HG03139 (cell line): Measurements from ENCODE around the gene BCL2A1.
"Not testable (repeated sequence)": the region's sequence is repeated elsewhere in the genome, so short reads cannot be mapped to it uniquely, and the experiment has no call there.

Experiments used
- ATAC-seq: cut with Tn5 transposase; IDR thresholded peaks from one replicate; pipeline ENCODE4 v1.9.1; 2021; ENCODE audit not compliant: unreplicated experiment

The BCL2A1 gene

GRCh38 chr15:79989682-79990081 lies 18.7 kb upstream of the BCL2A1 start:
- ATAC-seq = no peak

- no peak for ATAC-seq
These were observed 18.2 kb upstream of the BCL2A1 start for GRCh38 chr15:79989183-79989582.

- no peak for ATAC-seq
These were observed 17.6 kb upstream of the BCL2A1 start for GRCh38 chr15:79988448-79989117.

GRCh38 chr15:79987969-79988368 lies 17.0 kb upstream of the BCL2A1 start:
- no peak for ATAC-seq

- ATAC-seq = no peak
These were observed 16.6 kb upstream of the BCL2A1 start for GRCh38 chr15:79987569-79987955.

GRCh38 chr15:79981831-79982455 lies 10.9 kb upstream of the BCL2A1 start:
- no peak for ATAC-seq

GRCh38 chr15:79978655-79979514 lies 7.9 kb upstream of the BCL2A1 start:
- peak; percentile 43 for ATAC-seq

GRCh38 chr15:79978260-79978654 lies 7.3 kb upstream of the BCL2A1 start:
- ATAC-seq = no peak

GRCh38 chr15:79977431-79978054 lies 6.5 kb upstream of the BCL2A1 start:
- no peak for ATAC-seq

- no peak for ATAC-seq
These were observed 2.6 kb upstream of the BCL2A1 start for GRCh38 chr15:79973456-79974195.

- ATAC-seq = no peak
These were observed 1.9 kb upstream of the BCL2A1 start for GRCh38 chr15:79972863-79973262.

GRCh38 chr15:79970181-79970580 lies 815 bp downstream of the BCL2A1 start:
- no peak for ATAC-seq

GRCh38 chr15:79969146-79969545 lies 1.9 kb downstream of the BCL2A1 start:
- no peak for ATAC-seq

- no peak for ATAC-seq
These were observed 3.5 kb downstream of the BCL2A1 start for GRCh38 chr15:79967298-79968182.

- ATAC-seq = no peak
These were observed 4.2 kb downstream of the BCL2A1 start for GRCh38 chr15:79966634-79967297.

GRCh38 chr15:79965846-79966630 lies 5.0 kb downstream of the BCL2A1 start:
- ATAC-seq = no peak

GRCh38 chr15:79964232-79964805 lies 6.7 kb downstream of the BCL2A1 start:
- no peak for ATAC-seq

GRCh38 chr15:79962921-79963320 lies 8.1 kb downstream of the BCL2A1 start:
- ATAC-seq = not testable (repeated sequence)
